GM12874 (cell line): ENCODE measurements around the gene RAB43.

Experiments
- TF ChIP-seq, protein P1 (sequence below): IDR thresholded peaks from 2 replicates; pipeline ENCODE4 v1.5.1; 2011; ENCODE audit warnings: low read depth, mild to moderate bottlenecking, control low read depth, low read length, moderate library complexity; ENCODE audit not compliant: insufficient read depth

RAB43 gene

DNA sequence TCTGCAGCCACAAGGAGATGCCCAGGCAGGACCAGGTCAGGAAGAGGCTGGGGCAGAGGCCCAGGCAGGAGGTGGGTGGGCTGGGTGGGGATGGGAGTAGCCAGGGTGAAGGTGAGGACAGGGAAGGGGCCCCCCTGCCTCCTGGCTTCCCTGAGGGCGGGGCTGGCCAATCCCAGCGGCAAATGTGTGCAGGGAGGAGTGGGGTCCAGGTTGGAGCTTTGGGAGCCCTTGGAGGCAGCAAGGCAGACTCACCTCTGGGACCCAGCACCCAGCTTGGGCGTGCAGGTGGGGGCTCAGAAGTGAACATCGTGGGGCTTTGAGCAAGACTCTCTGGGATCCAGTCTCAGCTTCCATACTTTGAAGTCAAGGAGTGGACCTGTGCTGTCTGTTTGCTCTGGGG, 35.8 kb downstream of the RAB43 start:
- TF ChIP-seq, protein P1, sequence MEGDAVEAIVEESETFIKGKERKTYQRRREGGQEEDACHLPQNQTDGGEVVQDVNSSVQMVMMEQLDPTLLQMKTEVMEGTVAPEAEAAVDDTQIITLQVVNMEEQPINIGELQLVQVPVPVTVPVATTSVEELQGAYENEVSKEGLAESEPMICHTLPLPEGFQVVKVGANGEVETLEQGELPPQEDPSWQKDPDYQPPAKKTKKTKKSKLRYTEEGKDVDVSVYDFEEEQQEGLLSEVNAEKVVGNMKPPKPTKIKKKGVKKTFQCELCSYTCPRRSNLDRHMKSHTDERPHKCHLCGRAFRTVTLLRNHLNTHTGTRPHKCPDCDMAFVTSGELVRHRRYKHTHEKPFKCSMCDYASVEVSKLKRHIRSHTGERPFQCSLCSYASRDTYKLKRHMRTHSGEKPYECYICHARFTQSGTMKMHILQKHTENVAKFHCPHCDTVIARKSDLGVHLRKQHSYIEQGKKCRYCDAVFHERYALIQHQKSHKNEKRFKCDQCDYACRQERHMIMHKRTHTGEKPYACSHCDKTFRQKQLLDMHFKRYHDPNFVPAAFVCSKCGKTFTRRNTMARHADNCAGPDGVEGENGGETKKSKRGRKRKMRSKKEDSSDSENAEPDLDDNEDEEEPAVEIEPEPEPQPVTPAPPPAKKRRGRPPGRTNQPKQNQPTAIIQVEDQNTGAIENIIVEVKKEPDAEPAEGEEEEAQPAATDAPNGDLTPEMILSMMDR = no peak

DNA sequence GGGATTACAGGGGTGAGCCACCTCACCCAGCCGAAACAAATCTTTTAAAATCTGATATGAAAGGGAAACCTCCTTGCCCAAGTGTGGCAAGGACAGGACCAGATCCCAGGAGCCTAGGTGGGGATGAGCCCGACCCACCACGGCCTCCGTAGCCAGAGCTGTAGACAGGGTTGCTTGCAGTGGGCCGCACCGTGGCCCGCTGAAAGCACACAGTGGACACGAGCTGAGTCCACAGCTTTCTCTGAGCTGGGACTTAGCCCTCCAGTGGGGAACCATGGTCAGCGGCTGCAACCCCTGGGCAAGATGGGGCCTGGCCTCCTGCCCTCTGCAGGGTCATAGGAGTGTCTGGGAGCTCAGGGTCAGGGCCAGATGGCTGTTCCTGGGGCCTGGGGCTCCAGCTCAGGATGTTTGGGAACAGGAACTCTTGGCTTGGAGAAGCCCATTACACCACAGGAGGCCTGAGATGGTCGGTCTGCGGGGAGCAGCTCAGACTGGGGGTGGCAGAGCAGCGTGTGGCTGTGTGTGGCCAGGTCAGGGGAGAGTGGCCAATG, 36.4 kb downstream of the RAB43 start:
- TF ChIP-seq, protein P1 = no peak

DNA sequence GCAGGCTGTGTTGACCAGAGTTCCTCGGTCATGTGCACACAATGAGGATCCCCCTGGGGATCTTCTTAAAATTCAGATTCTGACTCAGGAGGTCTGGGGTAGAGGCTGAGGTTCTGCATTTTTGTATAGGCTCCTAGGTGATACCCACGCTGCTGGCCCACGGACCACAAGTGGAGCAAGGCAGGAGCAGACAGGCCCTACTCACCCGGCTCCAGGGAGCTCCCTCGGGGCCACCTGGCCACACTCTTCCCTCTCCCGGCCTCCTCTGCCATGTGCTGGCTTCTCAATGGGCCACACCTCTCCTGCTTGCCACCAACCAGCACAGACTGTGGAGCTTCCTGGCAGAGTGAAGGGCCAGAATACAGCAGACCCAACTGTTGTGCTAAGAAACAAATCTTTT, 37.1 kb downstream of the RAB43 start:
- TF ChIP-seq, protein P1 = no peak

DNA sequence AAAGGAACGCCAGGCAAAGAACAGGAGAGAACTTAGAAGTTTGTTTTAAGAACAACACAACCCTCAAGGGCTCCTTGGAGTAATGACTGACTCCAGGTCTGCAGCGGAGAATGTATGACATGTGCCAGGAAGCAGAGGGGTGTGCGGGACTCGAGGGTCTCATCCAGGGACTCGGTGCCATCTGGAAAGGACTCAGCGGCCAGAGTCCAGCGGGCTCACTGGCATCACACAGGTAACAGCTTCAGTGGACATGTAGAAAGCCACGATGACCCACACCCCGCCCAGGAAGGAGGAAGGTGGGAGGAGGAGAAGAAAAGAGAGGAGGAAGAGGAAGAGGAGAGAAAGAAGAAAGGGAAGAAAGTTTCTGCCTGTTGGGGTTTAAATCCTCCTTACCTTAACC, 39.6 kb downstream of the RAB43 start:
- TF ChIP-seq, protein P1 = no peak

DNA sequence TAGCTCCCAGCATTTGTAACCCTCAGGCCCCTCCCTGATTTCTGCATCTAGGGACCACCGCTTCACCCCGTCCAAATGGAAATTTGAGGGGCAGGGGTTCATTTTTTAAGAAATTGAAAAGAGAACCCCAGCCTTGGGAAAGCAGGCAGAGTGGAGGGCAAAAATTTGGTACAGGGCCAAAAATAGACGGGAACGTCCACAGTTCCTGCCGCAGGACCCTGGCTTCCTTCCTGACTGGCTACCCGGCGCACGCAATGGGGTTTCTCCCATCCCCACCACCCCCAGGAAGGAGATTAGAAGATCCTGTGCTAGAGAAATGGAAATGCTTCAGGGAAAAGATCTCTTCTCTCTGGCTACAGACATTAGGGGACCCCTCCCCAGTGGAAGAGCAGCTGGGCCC, 40.1 kb downstream of the RAB43 start:
- TF ChIP-seq, protein P1 = no peak

DNA sequence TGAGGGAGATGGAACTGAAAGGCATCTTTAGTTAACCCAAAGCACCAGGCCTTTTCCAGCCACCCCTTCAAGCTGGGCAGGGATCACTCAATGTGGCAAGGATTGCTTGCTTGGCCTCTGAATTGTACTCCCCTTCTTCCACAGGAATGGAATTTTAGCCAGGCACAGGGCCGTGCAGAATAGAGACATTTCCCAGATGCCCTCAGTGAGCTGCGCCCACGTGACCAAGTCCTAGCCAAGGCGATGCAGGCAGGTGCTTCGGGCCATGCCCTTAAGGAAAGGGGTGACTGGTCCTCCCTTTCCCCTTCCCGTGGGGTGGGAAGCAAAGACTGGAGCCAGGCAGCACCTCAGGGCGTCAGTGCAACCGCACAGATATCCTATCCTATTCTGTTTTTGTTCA, 43.1 kb downstream of the RAB43 start:
- TF ChIP-seq, protein P1 = no peak

DNA sequence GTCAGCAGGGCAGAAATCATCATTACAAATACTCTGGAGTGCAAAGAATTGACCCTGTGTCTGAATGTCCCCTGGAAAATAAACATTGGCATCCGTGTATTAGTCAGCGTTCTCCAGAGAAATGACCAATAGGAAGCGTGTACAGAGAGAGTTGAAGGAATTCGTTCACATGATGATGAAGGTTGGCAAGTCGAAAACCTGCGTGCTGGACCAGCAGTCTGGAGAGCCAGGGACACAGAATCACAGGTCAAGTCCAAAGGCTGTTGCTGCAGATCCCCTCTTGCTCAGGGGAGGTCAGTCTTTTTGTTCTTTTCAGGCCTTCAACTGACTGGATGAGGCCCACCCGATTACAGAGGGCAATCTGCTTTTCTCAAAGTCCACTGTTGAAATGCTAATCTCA, 44.4 kb downstream of the RAB43 start:
- TF ChIP-seq, protein P1 = no peak
